ENCODE results near the gene COL23A1. TPM values are rescaled to one million over a fixed set of nuclear protein-coding genes. Genes with fewer than 3 reads are reported as not detected.

The COL23A1 gene
- total RNA-seq, 2 experiments from 2014 or later, result 0.11 TPM; not detected in 1

DNA sequence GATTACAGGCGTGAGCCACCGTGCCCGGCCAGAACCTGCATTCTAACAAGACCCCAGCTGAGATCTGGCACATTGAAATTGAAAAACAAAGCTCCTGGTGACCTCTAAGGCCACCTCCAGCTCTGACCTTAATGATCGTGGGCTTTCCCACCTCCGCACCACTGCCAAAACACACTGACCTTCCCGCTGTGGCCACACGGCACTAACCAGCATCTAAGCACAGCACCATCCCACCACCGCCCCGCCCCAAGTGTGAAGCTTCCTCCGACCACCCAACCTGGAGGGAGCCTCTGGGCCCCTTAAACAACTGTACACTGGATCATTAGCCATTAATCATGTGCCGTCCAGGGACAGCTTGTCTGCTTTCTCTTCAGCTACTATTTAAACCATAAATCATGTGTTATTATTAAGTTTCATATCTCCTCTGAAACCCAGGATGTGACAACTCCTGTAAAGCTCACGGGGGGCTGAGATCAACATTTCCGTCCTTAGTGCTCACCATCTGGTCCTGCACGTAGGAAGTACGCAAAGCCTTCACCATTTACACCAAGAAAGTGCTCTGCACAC lies 80.6 kb downstream of the COL23A1 start:
- POLR2A ChIA-PET, result no interaction called here
- H3K9me3 Mint-ChIP-seq, result no peaks in the 10 kb centered on the region
- H3K4me1 Mint-ChIP-seq (ENCODE audit: low read depth), result no peaks in the 10 kb centered on the region
- no peak for DNase-seq
- CTCF ChIA-PET, result no interaction called here
- H3K4me3 Mint-ChIP-seq, result no peak overlapping the region
- no peaks in the 10 kb centered on the region for H3K27me3 Mint-ChIP-seq
- TF ChIP-seq, protein P1, sequence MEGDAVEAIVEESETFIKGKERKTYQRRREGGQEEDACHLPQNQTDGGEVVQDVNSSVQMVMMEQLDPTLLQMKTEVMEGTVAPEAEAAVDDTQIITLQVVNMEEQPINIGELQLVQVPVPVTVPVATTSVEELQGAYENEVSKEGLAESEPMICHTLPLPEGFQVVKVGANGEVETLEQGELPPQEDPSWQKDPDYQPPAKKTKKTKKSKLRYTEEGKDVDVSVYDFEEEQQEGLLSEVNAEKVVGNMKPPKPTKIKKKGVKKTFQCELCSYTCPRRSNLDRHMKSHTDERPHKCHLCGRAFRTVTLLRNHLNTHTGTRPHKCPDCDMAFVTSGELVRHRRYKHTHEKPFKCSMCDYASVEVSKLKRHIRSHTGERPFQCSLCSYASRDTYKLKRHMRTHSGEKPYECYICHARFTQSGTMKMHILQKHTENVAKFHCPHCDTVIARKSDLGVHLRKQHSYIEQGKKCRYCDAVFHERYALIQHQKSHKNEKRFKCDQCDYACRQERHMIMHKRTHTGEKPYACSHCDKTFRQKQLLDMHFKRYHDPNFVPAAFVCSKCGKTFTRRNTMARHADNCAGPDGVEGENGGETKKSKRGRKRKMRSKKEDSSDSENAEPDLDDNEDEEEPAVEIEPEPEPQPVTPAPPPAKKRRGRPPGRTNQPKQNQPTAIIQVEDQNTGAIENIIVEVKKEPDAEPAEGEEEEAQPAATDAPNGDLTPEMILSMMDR (IDR thresholded peaks at IDR 0.05), result no peak
- no peak for ATAC-seq
- H3K27ac Mint-ChIP-seq, result no peak overlapping the region
- intact Hi-C loops (cut with micrococcal nuclease), result no loop called here
- no peaks in the 10 kb centered on the region for H3K36me3 Mint-ChIP-seq (ENCODE audit: low read depth)

DNA sequence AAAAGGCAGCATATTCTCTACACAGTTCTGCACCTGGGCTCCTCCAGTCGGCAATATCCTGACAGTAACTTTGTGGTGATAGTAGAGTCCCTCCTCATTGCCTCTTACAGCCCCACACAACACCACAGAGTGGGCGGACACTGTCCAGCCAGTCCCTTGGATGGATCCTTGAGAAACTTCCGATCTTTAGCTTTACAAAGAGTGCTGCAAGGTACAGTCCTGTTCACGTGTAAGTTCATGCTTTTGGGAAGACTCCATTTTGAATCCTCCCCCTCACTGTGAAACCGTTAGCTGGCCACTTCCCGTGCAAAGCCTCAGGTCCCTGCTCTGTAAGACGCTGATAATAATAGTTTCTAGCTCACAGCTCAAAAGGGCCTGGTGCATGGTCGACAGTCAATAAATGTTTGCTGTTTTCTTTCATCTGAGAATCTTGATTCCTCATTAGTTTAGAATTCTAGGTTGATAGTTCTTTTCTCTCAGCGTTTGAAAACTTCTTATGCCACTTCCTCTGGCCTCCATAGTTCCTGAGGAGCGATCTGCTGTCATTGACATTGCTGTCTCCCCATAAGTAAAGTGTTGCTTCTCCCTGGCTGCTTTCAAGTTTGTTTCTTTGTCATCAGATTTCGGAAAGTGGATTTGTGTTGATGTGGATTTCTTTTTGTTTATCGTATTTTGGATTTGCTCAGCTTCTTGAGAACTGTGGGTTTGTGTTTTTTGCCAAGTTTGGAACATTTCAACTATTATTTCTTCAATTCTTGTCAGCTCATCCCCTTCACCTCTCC lies 82.9 kb downstream of the COL23A1 start:
- Mint-ChIP-seq H3K36me3 (ENCODE audit: low read depth) (no peaks in the 10 kb centered on the region), H3K9me3 (no peaks in the 10 kb centered on the region), H3K27ac (no peak overlapping the region), H3K4me3 (no peak overlapping the region), H3K27me3 (no peaks in the 10 kb centered on the region), H3K4me1 (ENCODE audit: low read depth) (no peaks in the 10 kb centered on the region)
- TF ChIP-seq, protein P1 (IDR thresholded peaks at IDR 0.05), result no peak
- POLR2A ChIA-PET, result no interaction called here
- CTCF ChIA-PET, result no interaction called here
- intact Hi-C loops (cut with micrococcal nuclease), result no loop called here
- DNase-seq (no peak), ATAC-seq (no peak)

DNA sequence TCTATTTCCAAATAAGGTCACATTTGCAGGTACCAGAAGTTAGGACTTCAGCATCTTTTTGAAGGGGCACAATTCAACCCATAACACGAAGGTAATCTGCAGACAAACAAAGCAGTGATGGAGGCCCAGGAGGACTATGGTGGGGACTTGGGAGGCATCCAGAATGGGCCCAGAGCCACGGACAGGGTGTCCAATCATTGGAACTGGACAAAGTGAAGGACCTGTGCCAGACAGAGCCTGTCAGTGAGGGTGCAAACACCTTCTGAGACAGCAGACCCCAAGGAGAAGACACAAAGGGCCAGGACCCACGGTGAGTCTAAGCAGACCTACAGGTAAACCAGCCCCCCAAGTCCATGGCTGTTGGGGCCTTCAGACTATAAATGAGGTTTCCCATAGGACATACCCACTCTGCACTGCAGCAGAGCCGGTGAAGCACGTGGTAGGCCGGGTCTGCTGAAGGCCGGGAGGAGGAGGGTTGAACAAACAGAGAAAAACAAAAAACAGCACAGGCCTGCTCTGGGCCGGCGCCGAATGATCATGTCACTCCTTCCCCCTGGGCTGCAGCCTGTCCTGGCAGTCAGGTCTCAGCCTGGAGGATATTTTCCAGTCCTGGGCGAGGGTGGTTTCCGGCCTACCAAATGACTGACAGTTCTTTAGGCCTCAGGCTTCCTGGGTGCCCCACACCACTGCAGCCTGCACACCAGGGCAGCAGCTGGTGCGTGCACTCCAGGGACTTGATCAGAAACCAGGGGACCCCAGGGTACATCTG lies 84.4 kb downstream of the COL23A1 start:
- ATAC-seq (no peak), DNase-seq (no peak)
- no peak overlapping the region for H3K4me3 Mint-ChIP-seq
- ChIA-PET POLR2A (no interaction called here), CTCF (no interaction called here)
- no peak overlapping the region for H3K27ac Mint-ChIP-seq
- intact Hi-C loops (cut with micrococcal nuclease), result no loop called here
- TF ChIP-seq, protein P1 (IDR thresholded peaks at IDR 0.05), result no peak
- no peaks in the 10 kb centered on the region for H3K36me3 Mint-ChIP-seq (ENCODE audit: low read depth)
- peaks cover 1% of the 10 kb centered on the region for H3K9me3 Mint-ChIP-seq
- H3K4me1 Mint-ChIP-seq (ENCODE audit: low read depth), result no peaks in the 10 kb centered on the region
- H3K27me3 Mint-ChIP-seq, result no peaks in the 10 kb centered on the region

DNA sequence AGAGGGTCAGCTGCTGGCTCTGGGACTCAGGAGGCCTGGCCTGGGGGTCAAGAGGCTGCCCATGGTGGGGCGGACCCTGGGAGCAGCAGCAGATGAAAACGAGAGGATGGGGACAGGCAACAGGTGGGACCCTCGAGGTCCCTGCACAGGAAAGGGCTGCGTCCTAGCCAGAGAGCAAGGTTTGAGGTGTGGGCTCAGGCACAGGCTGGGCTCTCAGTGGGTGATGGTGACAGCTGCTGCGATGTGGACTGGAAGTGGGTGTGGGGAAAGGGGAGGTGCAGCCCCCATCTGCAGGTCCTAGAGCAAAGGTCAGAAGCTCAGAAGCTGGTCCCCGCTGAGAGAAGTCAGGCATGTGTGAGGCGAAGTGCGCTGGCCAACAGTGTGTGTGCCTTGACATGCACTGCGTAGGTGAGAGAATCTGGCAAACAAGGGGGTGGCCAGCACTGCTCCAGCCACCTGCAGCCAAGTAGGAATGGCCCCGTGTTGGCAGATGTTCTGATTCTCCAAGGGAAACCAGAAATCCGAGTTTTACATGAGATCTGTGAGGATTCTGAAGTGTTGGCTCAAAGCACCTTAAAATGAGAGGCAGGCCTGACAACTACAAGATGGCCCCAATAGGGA lies 85.7 kb downstream of the COL23A1 start:
- H3K4me1 Mint-ChIP-seq (ENCODE audit: low read depth), result no peaks in the 10 kb centered on the region
- no peak overlapping the region for H3K4me3 Mint-ChIP-seq
- ChIA-PET CTCF (no interaction called here), POLR2A (no interaction called here)
- H3K36me3 Mint-ChIP-seq (ENCODE audit: low read depth), result no peaks in the 10 kb centered on the region
- no peak for ATAC-seq
- no peak for DNase-seq
- no peak overlapping the region for H3K27ac Mint-ChIP-seq
- TF ChIP-seq, protein P1 (IDR thresholded peaks at IDR 0.05), result no peak
- intact Hi-C loops (cut with micrococcal nuclease), result no loop called here
- peaks cover 2% of the 10 kb centered on the region for H3K9me3 Mint-ChIP-seq
- H3K27me3 Mint-ChIP-seq, result no peaks in the 10 kb centered on the region
